A549 (cell line): Measurements from ENCODE around the gene TNS2.

Experiments
- CTCF ChIP-seq: fragments of >200 bp; sonication (Bioruptor Twin); formaldehyde crosslinking; IDR thresholded peaks from 3 replicates; pipeline ENCODE4 v1.5.1; 2016
- REST ChIP-seq: fragments of 200-600 bp; sonication (generic); IDR thresholded peaks from 2 replicates; pipeline ENCODE4 v1.6.1; 2016; ENCODE audit warnings: antibody characterized with exemption, mild to moderate bottlenecking, moderate library complexity
- SREBF2 ChIP-seq: fragments of 450-650 bp; IDR thresholded peaks from 2 replicates; pipeline ENCODE4 v1.6.1; 2014; ENCODE audit warnings: mild to moderate bottlenecking, moderate library complexity

DNA sequence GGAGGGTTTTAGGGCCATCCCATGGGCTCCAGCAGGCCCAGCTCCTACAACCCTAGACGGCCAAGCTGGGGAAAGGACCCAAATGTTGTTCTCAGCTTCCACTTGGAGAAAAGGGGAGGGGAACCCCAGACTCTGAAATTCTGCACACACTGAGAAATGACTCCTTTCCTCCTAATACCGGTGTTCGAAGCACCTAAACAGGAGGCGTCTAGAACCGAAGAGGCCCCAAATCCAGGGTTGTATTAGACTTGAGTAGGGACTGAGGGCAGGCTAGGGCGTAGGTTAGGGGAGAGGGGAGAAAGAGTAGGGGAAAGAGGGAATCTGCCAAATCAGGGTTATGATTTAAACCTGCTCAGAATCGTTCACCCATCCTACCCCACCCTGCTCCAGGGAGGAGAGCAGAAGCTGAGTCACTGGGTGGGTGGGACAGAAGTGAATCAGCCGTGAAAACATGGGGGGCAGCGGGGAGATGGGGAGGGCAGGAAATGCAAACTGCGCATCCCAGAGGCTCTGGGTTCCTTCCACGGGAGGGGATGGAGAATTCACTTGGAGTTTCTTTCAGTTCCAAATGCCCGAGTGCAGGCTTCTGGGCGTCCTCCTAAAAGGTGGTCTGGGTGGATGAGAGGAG is 48.6 kb downstream of the TNS2 start:
- TF ChIP-seq CTCF (no peak), REST (no peak), SREBF2 (no peak)
